Lung (tissue), 12 donors: ENCODE data around the gene CCDC33. TPM values are rescaled to one million over a fixed set of nuclear protein-coding genes. Genes with fewer than 3 reads are reported as not detected.

Experiments used
- ATAC-seq: fragments of 200-7000 bp; cut with Tn5 transposase; one replicate; pipeline ENCODE4 v1.9.1; 2020; ENCODE audit warnings: moderate number of reproducible peaks; ENCODE audit not compliant: insufficient read depth, low FRiP score
- DNase-seq, 3 donors: peaks; one replicate each; pipeline ENCODE4 v3.0.0-alpha.2; 2013 to 2017
- H3K27ac ChIP-seq, 2 donors: one replicate each; pipeline ENCODE4 v1.5.1; 2013; ENCODE audit warnings: mild to moderate bottlenecking in 2 of 2, moderate library complexity in 2 of 2, control low read depth in 1 of 2, inconsistent platforms in 1 of 2, low read depth in 1 of 2, low read length in 1 of 2
- H3K27me3 ChIP-seq, 3 donors: one replicate each; pipeline ENCODE4 v1.5.1; 2013; ENCODE audit warnings: low read length in 2 of 3; ENCODE audit not compliant: control insufficient read depth in 3 of 3, insufficient read depth in 3 of 3
- H3K36me3 ChIP-seq, 4 donors: one replicate each; pipeline ENCODE4 v1.5.1; 2013; ENCODE audit warnings: low read length in 4 of 4, mild to moderate bottlenecking in 1 of 4, moderate library complexity in 1 of 4; ENCODE audit not compliant: control insufficient read depth in 4 of 4, insufficient read depth in 4 of 4
- H3K4me1 ChIP-seq, 5 donors: one replicate each; pipeline ENCODE4 v1.5.1; 2013; ENCODE audit warnings: low read length in 5 of 5, mild to moderate bottlenecking in 2 of 5, moderate library complexity in 1 of 5; ENCODE audit not compliant: control insufficient read depth in 5 of 5, insufficient read depth in 5 of 5
- H3K4me3 ChIP-seq: one replicate; pipeline ENCODE4 v1.5.1; 2013; ENCODE audit warnings: mild to moderate bottlenecking, control low read depth, moderate library complexity
- H3K9ac ChIP-seq, 2 donors: one replicate each; pipeline ENCODE4 v1.5.1; 2013; ENCODE audit warnings: low read length in 2 of 2, control low read depth in 1 of 2; ENCODE audit not compliant: insufficient read depth in 1 of 2
- H3K9me3 ChIP-seq, 4 donors: one replicate each; pipeline ENCODE4 v1.5.1; 2013; ENCODE audit warnings: low read length in 3 of 4, mild to moderate bottlenecking in 1 of 4, moderate library complexity in 1 of 4; ENCODE audit not compliant: control insufficient read depth in 4 of 4, insufficient read depth in 3 of 4
- WGBS, 2 donors: extraction: QIAGEN DNeasy Blood & Tissue Kit; methylation state at CpG; one replicate each; pipeline ENCODE4 v1.1.7; 2013; 5-methylcytosine and 5-hydroxymethylcytosine counted together
- polyA plus RNA-seq, 2 donors: library from polyadenylated mRNA; stranded (reverse); fragments of 200-250 nt; gene quantifications; one replicate each; pipeline ENCODE4 v1.2.1, GENCODE V29; 2013
- total RNA-seq, 2 donors: library from RNA; depleted of rRNA in 1 of 2; stranded (reverse); fragments of >200 nt in 1 of 2; gene quantifications; one replicate each; pipeline ENCODE4 v1.2.1, GENCODE V29; 2014 to 2021
- TF ChIP-seq, protein P1 (sequence below): IDR thresholded peaks from 2 replicates; pipeline ENCODE4 v1.5.1; 2012; ENCODE audit warnings: mild to moderate bottlenecking; ENCODE audit errors: control extremely low read depth, extremely low read depth
- donor health status: control.
- donor health status: control.
- donor health status: Bipolar disorder and iron deficiency.
- donor health status: healthy.
- donor health status: DM: yes; HTN: yes; CAD: no.

Gene CCDC33
- total and polyA plus RNA-seq, 4 donors: 4.3 to 14.1 (median 9.1) TPM

DNA sequence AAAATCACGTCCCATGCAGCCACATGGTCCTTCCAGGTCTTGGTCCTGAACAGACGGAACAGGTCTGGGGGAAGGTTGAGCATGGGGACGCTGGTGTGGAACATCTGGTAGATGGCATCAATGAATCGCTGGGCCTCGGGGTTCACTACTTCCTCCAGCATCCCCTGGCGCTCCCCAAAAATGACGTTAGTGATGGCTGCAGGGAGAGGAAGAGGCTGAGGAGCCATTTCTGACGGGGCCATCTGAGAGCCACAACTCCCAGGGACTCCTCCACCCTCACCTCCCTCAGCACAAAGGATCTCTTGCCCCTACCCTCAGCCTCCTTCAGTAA, 107.6 kb downstream of the CCDC33 start:
- no peaks in the 10 kb centered on the region for H3K9me3 ChIP-seq
- H3K9ac ChIP-seq: no peak overlapping the region
- no peaks in the 10 kb centered on the region for H3K27me3 ChIP-seq
- H3K27ac ChIP-seq: no peak overlapping the region
- H3K4me3 ChIP-seq: no peak overlapping the region
- H3K4me1 ChIP-seq: peaks cover 0 to 4% (median 0%) of the 10 kb centered on the region in 5 donors
- DNase-seq (no peak), ATAC-seq (no peak)
- no peaks in the 10 kb centered on the region for H3K36me3 ChIP-seq
- TF ChIP-seq, protein P1, sequence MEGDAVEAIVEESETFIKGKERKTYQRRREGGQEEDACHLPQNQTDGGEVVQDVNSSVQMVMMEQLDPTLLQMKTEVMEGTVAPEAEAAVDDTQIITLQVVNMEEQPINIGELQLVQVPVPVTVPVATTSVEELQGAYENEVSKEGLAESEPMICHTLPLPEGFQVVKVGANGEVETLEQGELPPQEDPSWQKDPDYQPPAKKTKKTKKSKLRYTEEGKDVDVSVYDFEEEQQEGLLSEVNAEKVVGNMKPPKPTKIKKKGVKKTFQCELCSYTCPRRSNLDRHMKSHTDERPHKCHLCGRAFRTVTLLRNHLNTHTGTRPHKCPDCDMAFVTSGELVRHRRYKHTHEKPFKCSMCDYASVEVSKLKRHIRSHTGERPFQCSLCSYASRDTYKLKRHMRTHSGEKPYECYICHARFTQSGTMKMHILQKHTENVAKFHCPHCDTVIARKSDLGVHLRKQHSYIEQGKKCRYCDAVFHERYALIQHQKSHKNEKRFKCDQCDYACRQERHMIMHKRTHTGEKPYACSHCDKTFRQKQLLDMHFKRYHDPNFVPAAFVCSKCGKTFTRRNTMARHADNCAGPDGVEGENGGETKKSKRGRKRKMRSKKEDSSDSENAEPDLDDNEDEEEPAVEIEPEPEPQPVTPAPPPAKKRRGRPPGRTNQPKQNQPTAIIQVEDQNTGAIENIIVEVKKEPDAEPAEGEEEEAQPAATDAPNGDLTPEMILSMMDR: no peak
- WGBS, 2 donors: 90 to 97% methylated on average over 8 of the region's 8 CpGs

DNA sequence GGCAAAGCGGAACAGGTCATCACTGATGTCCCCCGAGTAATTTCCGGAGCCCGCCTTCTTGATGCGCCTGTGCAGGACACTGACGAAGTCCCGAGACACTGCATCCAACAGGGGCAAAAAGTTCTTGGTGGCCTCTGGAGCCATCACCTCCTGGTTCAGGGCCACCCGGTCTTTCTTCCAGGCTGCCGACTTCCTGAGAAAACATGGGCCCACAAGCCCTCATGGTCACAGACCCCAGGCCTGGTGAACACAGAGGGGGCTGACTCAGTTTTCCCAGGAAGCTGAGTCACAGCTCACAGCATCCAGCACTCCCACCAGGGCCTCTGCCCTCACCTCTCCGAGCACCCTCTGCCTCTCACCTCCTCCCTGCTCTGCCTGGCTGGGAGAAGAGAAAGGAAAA, 108.9 kb downstream of the CCDC33 start:
- Histone ChIP-seq H3K9ac (no peak overlapping the region), H3K4me1 (no peaks in the 10 kb centered on the region), H3K9me3 (no peaks in the 10 kb centered on the region), H3K27ac (no peak overlapping the region), H3K4me3 (no peak overlapping the region), H3K27me3 (no peaks in the 10 kb centered on the region), H3K36me3 (no peaks in the 10 kb centered on the region)
- TF ChIP-seq, protein P1: no peak
- WGBS, 2 donors: 87 to 93% methylated on average over 10 of the region's 10 CpGs
- DNase-seq (no peak), ATAC-seq (no peak)

DNA sequence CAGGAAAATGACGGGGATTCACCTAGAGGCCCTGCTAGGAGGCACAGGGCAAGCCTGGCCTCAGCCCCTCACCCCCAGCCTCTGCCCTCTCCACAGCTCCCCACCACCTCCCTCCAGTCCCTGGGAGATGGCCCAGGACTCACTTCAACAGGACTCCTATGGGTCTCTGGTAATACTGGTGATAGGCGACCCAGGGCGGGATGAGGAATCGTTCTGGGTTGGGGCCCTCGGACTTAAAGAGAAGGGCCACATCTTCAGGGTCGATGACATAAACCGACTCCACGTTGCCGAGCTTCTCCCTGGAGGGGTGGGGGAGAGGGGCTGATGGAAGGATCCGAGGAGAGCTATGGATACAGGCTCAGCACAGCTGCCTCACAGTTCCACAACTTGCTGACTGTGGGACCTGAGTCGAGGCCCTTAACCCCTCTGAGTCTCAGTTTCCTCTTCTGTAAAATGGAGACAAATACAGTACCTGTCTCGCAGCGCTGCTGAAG, 111.7 kb downstream of the CCDC33 start:
- no peak overlapping the region for H3K9ac ChIP-seq
- no peak overlapping the region for H3K4me3 ChIP-seq
- no peak overlapping the region for H3K27ac ChIP-seq
- WGBS, 2 donors: 89 to 95% methylated on average over 13 of the region's 13 CpGs
- no peaks in the 10 kb centered on the region for H3K27me3 ChIP-seq
- TF ChIP-seq, protein P1: no peak
- DNase-seq (no peak), ATAC-seq (no peak)
- H3K9me3 ChIP-seq: no peaks in the 10 kb centered on the region
- no peaks in the 10 kb centered on the region for H3K36me3 ChIP-seq
- H3K4me1 ChIP-seq: no peaks in the 10 kb centered on the region

DNA sequence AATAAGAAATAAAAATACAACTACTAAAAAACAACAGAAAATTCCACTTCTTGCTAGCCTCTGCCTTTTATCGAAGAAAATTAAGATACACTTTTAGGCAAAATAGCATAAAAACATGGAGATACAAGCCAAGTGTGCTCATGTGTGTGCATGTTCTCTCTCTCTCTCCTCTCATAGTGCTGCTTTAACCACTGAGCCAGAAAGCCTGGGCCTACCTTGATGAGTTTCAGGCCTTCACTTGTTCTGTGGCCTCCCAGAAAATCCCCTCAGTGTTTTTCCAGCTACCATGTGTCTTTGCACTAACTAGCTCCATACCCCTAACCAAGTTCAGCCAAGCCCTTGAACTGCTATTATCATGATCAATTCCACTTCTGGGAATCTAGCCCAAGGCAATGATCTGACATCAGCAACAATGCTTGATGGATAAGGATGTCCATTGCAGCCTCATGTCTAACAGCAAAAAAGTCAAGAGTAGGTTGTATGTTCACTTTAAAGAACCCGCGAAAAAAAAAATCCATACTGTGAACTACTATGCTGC, 113.2 kb downstream of the CCDC33 start:
- H3K27me3 ChIP-seq: no peaks in the 10 kb centered on the region
- 96 to 99% methylated on average over 3 of the region's 3 CpGs for WGBS, 2 donors
- TF ChIP-seq, protein P1: no peak
- no peaks in the 10 kb centered on the region for H3K36me3 ChIP-seq
- no peak overlapping the region for H3K27ac ChIP-seq
- no peaks in the 10 kb centered on the region for H3K4me1 ChIP-seq
- no peak overlapping the region for H3K4me3 ChIP-seq
- ATAC-seq (no peak), DNase-seq (no peak)
- H3K9me3 ChIP-seq: no peaks in the 10 kb centered on the region
- H3K9ac ChIP-seq: no peak overlapping the region
